GM21390 (cell line): Measurements from ENCODE around the gene ITSN1.

Experiments used
- ATAC-seq: cut with Tn5 transposase; IDR thresholded peaks from one replicate; pipeline ENCODE4 v1.9.1; 2021; ENCODE audit not compliant: unreplicated experiment

The ITSN1 gene

DNA sequence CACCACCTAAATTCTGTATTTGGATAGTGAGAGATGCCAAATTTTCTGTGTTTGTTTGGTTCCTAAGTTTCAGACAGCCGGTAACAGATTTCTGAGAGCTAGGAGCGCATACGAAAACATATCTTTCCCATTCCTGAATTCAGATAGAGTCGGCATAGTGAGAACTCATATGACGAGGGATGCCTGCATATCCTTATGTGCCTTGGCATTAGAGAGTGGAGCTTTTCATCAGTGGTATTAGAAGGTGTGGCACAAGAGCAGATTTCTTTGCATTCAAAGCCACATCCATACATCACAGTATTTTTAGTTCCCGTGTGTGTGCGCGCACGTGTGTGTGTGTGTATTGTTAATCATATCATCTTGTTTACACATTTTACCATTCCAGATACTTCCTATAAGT is 187.5 kb downstream of the ITSN1 start:
- ATAC-seq = no peak

GRCh38 chr21:33831962-33832659 is 189.8 kb downstream of the ITSN1 start:
- no peak for ATAC-seq

DNA sequence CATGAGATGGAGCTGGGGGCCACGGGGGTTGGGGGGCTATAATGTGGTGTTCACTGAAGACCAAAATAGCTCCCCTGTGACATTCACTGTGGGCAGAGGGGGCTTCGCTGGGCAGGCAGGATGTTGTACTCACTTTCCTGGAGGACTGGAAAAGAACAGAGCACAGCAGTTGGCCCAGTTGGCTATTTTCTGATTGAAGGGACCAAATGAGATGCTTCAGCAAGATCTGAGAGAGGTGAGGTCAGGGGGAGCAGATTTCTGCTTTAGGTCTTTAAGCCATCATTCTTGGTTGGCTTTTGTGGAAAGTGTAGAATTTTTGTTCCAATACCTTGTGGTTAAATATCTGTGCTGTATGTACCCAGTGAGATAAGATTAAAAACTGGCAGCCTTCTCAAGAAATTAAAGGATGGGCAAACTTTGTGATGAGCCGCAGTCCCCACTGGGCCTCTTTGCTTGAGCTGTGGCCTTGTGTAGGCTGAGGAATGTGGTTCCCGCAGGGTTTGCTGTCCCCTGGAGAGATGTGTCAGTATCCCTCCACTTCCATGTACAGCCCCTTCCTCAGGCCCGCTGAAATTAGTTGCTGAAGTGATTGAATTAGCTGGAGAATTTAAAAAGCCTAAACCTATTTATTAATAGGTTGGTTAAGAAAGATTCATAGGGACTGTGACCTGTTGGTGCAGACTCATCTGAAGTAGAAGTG is 192.7 kb downstream of the ITSN1 start:
- no peak for ATAC-seq

DNA sequence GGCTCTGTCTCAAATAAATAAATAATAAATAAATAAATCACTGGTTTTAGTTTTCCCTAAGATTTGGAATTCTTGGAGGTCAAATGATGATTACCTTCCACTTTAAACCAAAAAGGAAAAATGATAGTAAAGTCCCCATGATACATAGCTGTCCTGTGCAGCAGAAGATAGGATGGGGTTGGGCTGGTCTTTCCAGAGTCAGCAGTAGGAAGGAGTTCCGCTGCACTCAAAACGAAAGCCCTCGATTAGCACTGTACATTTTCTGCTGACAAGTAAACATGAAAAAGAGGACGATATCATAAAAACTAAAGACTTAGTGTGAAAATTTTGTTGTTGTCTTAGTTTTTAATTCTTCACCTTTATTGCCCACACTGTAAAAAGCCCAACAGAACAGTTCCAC is 193.6 kb downstream of the ITSN1 start:
- no peak for ATAC-seq

DNA sequence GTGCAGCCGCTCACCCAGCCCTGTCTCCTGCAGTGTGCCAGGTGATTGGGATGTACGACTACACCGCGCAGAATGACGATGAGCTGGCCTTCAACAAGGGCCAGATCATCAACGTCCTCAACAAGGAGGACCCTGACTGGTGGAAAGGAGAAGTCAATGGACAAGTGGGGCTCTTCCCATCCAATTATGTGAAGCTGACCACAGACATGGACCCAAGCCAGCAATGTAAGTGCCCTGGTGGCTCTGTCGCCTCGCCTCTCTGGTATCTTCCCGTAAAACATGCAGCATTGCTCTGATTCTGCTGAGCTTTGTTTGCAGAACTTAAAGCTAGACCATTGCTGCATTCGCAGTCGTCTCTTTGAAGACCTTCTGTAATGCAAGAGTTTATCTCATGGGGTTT is 194.1 kb downstream of the ITSN1 start:
- ATAC-seq = no peak

DNA sequence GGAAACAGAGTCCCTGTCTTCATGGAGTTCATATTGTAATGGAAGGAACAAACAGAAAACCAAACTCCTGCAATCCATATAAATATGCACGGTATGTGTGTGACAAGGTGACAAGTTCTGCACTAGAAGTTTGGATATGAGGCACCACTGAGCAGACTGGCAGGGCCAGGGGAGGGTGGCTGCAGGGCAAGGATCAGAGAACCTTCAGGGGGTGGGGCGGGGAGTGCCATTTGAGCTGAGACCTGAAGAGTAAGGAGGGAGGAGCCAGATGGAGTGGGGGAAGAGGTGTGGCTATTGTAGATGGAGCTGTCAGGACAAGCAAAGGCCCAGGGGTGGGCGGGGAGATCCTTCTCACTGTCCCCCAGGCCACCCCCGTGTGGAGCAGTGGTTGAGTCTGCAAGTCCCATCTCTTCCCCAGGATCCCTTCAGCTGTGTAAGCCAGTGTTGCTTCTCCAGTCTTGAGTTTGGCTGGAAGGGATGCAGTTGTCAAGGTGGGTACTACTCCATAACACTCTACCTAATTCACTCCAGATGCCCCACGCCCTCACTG is 196.9 kb downstream of the ITSN1 start:
- no peak for ATAC-seq

- ATAC-seq = no peak
Observed at GRCh38 chr21:33839806-33840205, 197.5 kb downstream of the ITSN1 start.

- no peak for ATAC-seq
Observed at GRCh38 chr21:33840771-33841170, 198.5 kb downstream of the ITSN1 start.

GRCh38 chr21:33841561-33841960 is 199.3 kb downstream of the ITSN1 start:
- no peak for ATAC-seq

DNA sequence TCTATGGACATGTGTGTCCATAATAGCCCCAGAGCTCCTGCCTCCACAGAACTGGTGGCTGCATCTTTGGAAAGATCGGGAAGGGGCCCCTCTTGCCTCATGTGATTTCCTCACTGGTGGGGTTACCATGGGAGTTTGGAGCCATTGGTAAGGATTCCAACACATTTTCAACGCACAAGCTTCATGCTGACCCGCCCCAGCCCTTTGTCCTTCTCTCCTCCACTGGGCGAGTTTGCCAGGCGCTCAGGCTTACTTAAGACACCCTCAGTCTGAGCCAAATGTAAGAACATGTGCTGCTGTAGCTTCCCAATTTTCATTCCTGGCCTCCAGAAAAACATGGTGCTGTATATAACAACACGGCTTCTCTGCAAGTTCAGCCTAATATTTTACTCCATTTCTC is 200.9 kb downstream of the ITSN1 start:
- ATAC-seq = no peak

DNA sequence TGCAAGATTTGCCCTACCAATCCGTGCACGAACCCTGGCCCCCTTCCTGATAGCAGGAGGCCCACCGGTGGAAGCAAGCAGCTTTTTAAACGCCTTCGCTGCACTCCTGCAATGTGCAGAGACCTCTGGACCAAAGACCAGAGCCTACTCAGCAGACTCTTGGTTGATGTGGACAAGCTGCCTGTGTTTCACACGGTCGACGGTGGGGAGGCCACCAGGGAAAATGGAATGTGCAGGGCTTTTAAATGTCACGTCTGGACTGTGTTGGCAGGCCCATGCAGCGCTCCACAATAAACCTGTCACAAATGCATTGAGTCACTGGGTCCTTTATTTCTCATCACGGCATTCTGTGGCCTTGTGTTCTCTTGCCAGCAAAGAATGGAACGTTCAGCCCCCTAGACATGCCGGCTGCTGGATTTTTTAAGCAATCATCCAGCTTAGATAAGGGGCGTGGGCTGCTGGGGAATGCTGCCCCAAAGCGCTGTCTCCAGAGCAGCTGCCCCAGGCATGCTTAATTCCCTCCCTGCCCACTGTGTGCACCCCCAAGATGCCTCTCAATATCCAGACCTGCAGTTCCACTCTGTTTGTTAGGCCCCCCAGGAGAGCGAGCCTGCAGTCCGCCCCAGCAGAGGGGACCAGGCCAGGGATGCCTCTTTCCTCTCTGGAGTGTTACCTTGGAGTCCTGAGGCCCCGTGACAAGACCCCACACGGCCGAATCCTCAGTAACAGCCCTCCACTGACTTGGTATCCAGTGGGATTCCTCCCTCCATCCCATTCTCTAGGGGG is 202.0 kb downstream of the ITSN1 start:
- ATAC-seq = no peak

- ATAC-seq = no peak
Observed at GRCh38 chr21:33844890-33845205, 202.5 kb downstream of the ITSN1 start.

GRCh38 chr21:33846141-33846540 is 203.8 kb downstream of the ITSN1 start:
- ATAC-seq = no peak

DNA sequence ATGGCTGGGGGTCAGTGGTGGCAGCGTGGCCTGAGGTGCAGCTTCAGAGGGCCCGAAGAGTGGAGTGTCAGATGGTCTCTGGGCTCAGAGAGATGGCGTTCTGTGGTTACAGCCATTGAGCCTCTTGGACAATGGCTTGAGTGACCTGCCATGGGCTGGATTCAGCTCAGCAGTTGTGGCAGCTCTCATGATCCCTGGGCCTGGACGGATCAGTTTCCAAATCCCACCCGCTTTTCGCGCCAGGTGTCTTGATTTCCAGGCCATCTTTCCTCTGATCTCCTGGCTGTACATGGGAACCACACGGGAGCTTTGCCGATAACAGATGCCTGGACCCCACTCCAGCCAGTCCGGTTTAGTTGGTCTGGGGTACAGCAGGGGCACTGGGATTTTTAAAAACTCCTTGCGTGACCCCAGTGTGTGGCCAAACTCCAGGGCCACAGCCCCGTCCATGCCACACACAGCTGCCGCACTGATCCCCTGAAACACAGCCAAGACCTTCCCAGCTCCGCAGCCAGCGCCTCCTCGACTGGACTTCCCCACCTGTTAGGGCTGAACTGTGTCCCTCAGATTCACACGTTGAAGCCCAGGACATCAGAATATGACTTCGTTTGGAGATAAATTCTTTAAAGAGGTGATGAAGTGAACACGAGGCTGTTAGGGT is 205.4 kb downstream of the ITSN1 start:
- ATAC-seq = no peak

GRCh38 chr21:33848249-33848953 is 206.1 kb downstream of the ITSN1 start:
- no peak for ATAC-seq

DNA sequence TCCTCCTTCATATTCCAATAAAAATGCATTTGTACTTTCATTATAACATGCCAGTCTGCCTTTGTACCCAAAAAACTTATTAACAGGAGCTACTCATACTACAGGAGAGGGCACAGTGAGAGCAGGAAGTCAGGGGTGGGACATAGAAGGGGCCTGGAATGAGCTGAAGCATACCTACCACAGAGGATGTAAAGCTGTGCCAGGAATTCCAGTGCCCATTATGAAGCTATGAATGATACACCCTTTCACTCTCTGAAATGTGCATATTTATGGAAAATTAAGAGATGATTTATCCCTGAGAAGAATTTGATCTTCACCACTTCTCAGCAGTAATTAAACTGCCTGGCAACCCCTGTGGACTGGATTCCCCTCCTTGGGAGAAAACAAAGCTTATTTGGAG is 207.5 kb downstream of the ITSN1 start:
- no peak for ATAC-seq

GRCh38 chr21:33850401-33850800 is 208.1 kb downstream of the ITSN1 start:
- ATAC-seq = no peak

DNA sequence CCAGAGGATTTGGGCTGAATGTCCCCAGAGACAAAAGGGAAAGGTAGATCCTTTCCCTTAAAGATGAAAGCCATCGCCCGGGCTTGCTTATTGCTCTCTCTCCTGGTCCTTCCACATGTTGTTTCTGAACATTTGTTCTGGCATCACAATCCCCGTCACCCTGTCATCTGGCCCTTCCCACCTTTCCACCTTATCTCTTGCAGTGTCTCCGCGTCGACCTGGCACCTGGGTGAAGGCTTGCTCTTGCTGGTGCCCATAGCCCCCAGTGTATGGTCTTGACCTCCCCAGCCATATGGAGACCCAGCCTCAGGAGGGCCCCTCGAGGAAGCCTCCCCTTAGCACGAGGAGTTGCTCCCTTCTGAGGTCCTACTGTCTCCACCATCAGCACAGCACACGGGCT is 208.7 kb downstream of the ITSN1 start:
- no peak for ATAC-seq

DNA sequence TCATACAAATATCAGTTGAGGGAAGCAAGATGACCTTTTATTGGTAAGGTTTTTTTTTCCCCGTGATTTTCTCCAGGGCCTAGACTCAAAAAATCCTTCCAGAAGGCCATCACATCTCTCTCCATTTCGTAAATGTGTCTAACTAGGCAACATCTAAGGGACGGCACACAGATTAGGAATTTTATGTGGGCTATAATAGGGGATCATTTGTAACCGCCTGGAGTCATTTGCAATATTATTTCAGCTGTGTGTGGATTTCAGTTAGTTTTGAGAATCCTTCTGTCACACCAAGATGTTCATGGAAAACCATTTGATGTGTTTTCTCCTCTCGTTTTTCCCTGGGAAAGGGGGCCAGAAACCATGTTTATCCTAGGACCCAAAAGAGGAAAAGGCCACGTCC is 210.2 kb downstream of the ITSN1 start:
- ATAC-seq = no peak

DNA sequence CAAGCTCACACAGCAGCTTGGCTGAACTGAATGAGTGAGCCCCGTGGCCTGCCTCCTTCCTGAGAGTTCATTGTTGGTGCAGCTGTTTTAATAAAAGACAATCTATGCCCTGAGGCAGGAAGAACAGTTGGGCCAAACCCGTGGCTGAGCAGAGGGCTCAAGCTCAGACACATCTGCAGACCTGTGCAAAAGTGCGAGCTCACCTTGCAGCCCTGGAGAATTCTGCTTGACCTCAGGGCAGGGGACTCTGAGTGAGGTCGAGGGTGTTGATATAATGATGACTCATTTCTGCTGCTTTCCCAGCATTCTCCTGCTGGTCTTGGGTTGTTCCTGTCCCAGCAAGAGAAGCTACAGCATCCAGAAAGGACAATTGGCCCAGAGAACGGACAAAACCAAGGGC is 212.3 kb downstream of the ITSN1 start:
- no peak for ATAC-seq

DNA sequence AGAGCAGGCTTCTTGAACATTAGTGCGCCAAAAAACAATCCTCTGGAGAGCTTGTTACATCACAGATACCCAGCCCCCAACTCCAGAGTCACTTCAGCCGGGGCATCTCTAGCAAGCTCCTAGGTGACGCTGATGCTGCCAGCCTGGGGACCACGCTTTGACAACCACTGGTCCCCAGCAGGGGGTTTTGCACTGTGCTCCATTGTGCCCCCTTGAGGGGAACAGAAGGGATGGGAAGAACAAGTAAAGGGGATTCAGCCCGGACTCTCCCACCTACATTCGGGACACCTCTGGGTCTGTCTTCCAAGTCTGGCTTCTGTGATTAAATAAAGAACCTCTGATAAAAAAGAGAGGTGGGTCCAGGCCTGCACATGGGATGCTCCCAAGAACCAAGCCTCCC is 212.9 kb downstream of the ITSN1 start:
- ATAC-seq = no peak
